Heart left ventricle (tissue), 13 donors: Measurements from ENCODE around the gene AHRR.

ENCODE experiments used
- POLR2A ChIP-seq, 2 donors: fragments of 450-650 bp; IDR thresholded peaks; one replicate each; pipeline ENCODE4 v1.6.1; 2017; ENCODE audit warnings: antibody characterized with exemption in 2 of 2, mild to moderate bottlenecking in 2 of 2, moderate library complexity in 2 of 2
- TF ChIP-seq, protein P1 (sequence below), 12 donors: fragments of 200-600 bp; sonication (generic) in 4 of 12; IDR thresholded peaks; one replicate each; pipeline versions ENCODE4 v1.5.0 to v1.8.0; 2018 to 2022; ENCODE audit warnings: antibody characterized with exemption in 12 of 12, mild to moderate bottlenecking in 5 of 12
- donor health status: ischemic (EF 13 %, LVEDD 7.1; RV severe dilation, severe dysfunction).
- donor health status: DM: no; HTN: yes; CAD: no.
- donor health status: DM: no; HTN: no; CAD: no.
- donor health status: ischemic (EF 25% LVEDD 6.9; RV normal size, moderate dysfunction).
- donor health status: ischemic (EF 25% LVEDD 5.7; RV mildly dilated, moderate dysfunction).
- donor health status: ischemic (EF 35%, LVEDD 5.7; RV mildly dilated, moderate dysfunction).
- donor health status: nonischemic (EF 11% LVEDD 7.7; RV severe dilation, severe dysfunction).
- donor health status: DM: yes; HTN: yes; CAD: no.
- donor health status: PGD.
- donor health status: ischemic (EF 29% LVEDD 5.4; RV normal size, mild dysfunction).
- donor health status: nonischemic (EF 23%, LVEDD 6.1; RV moderate dilation, normal function).

DNA sequence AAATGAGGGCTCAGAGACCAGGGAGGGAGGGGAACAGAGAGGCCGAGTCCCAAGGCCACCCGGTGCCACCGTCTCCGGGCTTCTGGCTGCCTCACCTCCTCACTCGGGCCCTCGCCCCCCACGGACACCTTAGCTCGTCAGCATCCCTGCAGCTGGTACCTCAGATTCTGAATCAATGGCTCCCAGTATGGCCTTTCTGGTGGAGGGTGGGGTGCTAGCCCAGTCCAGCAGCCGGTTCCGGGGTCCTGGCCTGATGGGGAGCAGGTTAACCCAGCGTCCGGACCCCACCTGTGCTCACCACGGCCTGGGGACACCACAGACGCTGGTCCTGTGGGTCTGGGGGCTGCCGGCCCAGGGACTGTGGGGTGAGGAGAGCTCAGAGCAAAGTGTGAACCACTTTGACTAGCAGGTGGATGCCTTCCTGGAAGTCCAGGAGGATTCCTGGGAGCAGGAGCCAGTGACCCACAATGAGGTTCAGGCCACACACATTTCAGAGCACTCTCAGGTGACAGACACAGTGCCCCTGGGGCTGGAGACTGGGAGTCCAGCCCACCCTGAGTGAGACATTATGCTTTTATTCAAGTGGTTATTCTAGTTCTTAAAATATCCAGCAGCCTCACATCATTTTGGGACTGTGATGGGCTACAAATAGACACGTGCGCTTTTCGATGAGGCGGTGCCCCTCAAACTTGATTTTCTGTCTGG is 53.3 kb downstream of the AHRR start:
- TF ChIP-seq, protein P1, sequence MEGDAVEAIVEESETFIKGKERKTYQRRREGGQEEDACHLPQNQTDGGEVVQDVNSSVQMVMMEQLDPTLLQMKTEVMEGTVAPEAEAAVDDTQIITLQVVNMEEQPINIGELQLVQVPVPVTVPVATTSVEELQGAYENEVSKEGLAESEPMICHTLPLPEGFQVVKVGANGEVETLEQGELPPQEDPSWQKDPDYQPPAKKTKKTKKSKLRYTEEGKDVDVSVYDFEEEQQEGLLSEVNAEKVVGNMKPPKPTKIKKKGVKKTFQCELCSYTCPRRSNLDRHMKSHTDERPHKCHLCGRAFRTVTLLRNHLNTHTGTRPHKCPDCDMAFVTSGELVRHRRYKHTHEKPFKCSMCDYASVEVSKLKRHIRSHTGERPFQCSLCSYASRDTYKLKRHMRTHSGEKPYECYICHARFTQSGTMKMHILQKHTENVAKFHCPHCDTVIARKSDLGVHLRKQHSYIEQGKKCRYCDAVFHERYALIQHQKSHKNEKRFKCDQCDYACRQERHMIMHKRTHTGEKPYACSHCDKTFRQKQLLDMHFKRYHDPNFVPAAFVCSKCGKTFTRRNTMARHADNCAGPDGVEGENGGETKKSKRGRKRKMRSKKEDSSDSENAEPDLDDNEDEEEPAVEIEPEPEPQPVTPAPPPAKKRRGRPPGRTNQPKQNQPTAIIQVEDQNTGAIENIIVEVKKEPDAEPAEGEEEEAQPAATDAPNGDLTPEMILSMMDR (IDR thresholded peaks at IDR 0.05) = no peak
- no peak for TF ChIP-seq POLR2A (IDR thresholded peaks at IDR 0.05)
